Fibroblast of pulmonary artery (primary cell): ENCODE measurements around the gene RBM4B.

Experiments used
- DNase-seq: peaks from one replicate; pipeline ENCODE4 v3.0.0-alpha.2; 2010; ENCODE audit warnings: low read depth
- H3K4me3 ChIP-seq: replicated peaks from 2 replicates; pipeline ENCODE4 v1.5.1; 2011; ENCODE audit warnings: low read depth, mild to moderate bottlenecking, control low read depth, low read length, moderate library complexity
- CTCF ChIP-seq: IDR thresholded peaks from 2 replicates; pipeline ENCODE4 v1.5.1; 2011; ENCODE audit warnings: mild to moderate bottlenecking, control low read depth, low read length, inconsistent platforms; ENCODE audit errors: missing control alignments

Gene RBM4B

GRCh38 chr11:66624450-66624849, 53.2 kb downstream of the RBM4B start:
- no peak overlapping the region for H3K4me3 ChIP-seq
- no peak for TF ChIP-seq CTCF

DNA sequence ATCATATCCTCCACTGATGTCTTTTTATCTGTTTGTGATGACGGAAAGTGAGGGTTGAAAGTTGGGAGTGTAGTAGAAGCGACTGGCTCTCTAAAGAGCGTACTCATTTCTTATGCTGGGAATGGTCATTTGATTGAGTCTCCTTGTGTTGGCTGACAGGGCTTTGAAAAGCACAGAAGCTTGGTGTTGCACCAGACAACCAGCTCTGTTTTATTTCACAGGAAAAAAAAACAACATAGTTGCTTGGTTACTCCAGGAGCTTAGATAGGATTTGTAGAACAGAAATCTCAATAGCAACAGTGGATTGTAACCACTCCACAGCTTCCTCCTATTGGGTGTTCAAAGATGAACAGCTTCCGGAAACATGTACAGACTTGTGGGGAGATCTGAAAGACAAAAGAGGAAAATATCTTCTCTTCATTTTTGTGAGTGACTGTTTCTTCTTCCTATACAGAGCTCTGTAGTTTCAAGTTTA, 58.6 kb downstream of the RBM4B start:
- DNase-seq = peak; percentile 88
- TF ChIP-seq CTCF = no peak
- H3K4me3 ChIP-seq = peak overlapping the region; percentile 81

More at GRCh38 chr11:66624450-66624849, 53.2 kb downstream of the RBM4B start:
- no peak for DNase-seq

- peak; percentile 57 for DNase-seq
- no peak for TF ChIP-seq CTCF
Measured at GRCh38 chr11:66617155-66617834, 60.4 kb downstream of the RBM4B start.

DNA sequence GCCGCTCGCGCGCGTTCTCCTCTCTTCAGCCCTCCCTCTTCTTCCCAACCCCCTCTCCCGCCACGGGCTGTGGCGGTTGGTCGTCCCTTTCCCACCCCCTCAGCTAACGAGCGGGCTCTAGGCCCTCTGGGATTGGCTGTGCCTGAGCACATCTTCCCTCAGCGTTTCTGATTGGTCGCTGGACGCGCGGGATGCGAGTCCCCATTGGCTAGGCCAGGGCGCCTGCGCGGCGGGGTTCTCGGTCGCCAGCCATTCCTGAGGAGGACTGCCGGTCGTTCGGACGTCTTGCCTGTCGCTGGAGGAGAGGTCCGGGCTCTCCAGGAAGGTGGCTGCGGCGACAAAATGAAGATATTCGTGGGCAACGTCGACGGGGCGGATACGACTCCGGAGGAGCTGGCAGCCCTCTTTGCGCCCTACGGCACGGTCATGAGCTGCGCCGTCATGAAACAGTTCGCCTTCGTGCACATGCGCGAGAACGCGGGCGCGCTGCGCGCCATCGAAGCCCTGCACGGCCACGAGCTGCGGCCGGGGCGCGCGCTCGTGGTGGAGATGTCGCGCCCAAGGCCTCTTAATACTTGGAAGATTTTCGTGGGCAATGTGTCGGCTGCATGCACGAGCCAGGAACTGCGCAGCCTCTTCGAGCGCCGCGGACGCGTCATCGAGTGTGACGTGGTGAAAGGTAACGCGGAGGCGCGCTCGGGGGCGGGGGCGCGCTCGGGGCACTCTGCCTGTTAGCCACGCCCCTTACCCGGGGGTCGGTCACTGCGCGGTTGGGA, 61.1 kb downstream of the RBM4B start, which contains the start of gene RBM14:
Gene RBM14, plus strand, starts transcription at position 252 of the 776 bp plus-strand sequence. Its CDS starts 91 bp downstream, at position 343.
- no peak for TF ChIP-seq CTCF

More at GRCh38 chr11:66617155-66617834, 60.4 kb downstream of the RBM4B start:
- H3K4me3 ChIP-seq = peak overlapping the region; percentile 81

More for the DNA sequence above, 61.1 kb downstream of the RBM4B start, which contains the start of gene RBM14:
- H3K4me3 ChIP-seq = peak within 1 kb of the TSS; percentile 81
- DNase-seq = peak; percentile 99
